CD14-positive monocyte (primary cell): ENCODE data around the gene TAOK1. TPM values are rescaled to one million over a fixed set of nuclear protein-coding genes. Genes with fewer than 3 reads are reported as not detected.

Source experiments
- DNase-seq, 3 donors: peaks; one replicate each; pipeline ENCODE4 v3.0.0-alpha.2; 2011 to 2022
- H2AFZ ChIP-seq: 2 replicates; pipeline ENCODE4 v1.6.0; 2012; ENCODE audit warnings: mild to moderate bottlenecking, low read depth, low read length, inconsistent platforms; ENCODE audit not compliant: insufficient read depth, poor library complexity, severe bottlenecking
- H3K27ac ChIP-seq, 2 donors: 1 replicate in 1 of 2; 2 replicates in 1 of 2; pipeline ENCODE4 v1.5.1; 2012 to 2013; ENCODE audit warnings: low read length in 2 of 2, control low read depth in 1 of 2, inconsistent platforms in 1 of 2, low read depth in 1 of 2, mild to moderate bottlenecking in 1 of 2
- H3K27me3 ChIP-seq, 2 donors: one replicate each; pipeline versions ENCODE4 v1.6.0 to v1.6.1; 2011 to 2013; ENCODE audit warnings: low read length in 2 of 2; ENCODE audit not compliant: control insufficient read depth in 2 of 2, insufficient read depth in 2 of 2
- H3K36me3 ChIP-seq, 2 donors: replicated peaks in 1 of 2; 1 replicate in 1 of 2; 2 replicates in 1 of 2; pipeline versions ENCODE4 v1.5.1 to v1.6.1; 2012 to 2013; ENCODE audit warnings: low read length in 2 of 2, control low read depth in 1 of 2, inconsistent platforms in 1 of 2, mild to moderate bottlenecking in 1 of 2; ENCODE audit not compliant: insufficient read depth in 2 of 2, control insufficient read depth in 1 of 2
- H3K4me1 ChIP-seq, 2 donors: 1 replicate in 1 of 2; 2 replicates in 1 of 2; pipeline versions ENCODE4 v1.5.1 to v1.6.1; 2012 to 2013; ENCODE audit warnings: low read length in 2 of 2, control low read depth in 1 of 2, inconsistent platforms in 1 of 2, mild to moderate bottlenecking in 1 of 2, moderate library complexity in 1 of 2; ENCODE audit not compliant: insufficient read depth in 2 of 2, control insufficient read depth in 1 of 2
- H3K4me2 ChIP-seq: replicated peaks from 2 replicates; pipeline ENCODE3; 2012; ENCODE audit warnings: low read length, moderate library complexity, mild to moderate bottlenecking; ENCODE audit not compliant: poor library complexity, severe bottlenecking; ENCODE audit errors: extremely low read depth
- H3K4me3 ChIP-seq, 3 experiments: fragments of 200-600 bp in 1 of 3; sonication (generic) in 1 of 3; replicated peaks in 1 of 3; 1 replicate in 2 of 3; 2 replicates in 1 of 3; pipeline ENCODE4 v1.5.1; 2011 to 2013; ENCODE audit warnings: low read length in 3 of 3, mild to moderate bottlenecking in 3 of 3, control low read depth in 2 of 3, low read depth in 2 of 3, inconsistent platforms in 1 of 3, moderate library complexity in 1 of 3
- H3K79me2 ChIP-seq: 2 replicates; pipeline ENCODE4 v1.6.0; 2012; ENCODE audit warnings: mild to moderate bottlenecking, control low read depth, inconsistent platforms, low read length, moderate library complexity; ENCODE audit not compliant: insufficient read depth
- H3K9ac ChIP-seq: 2 replicates; pipeline ENCODE4 v1.6.0; 2017; ENCODE audit warnings: low read length, mild to moderate bottlenecking; ENCODE audit not compliant: insufficient read depth, poor library complexity, severe bottlenecking
- H3K9me3 ChIP-seq, 2 donors: replicated peaks in 1 of 2; 1 replicate in 1 of 2; 2 replicates in 1 of 2; pipeline versions ENCODE4 v1.5.1 to v1.6.1; 2012 to 2013; ENCODE audit warnings: low read length in 2 of 2, control low read depth in 1 of 2; ENCODE audit not compliant: control insufficient read depth in 1 of 2, insufficient read depth in 1 of 2
- H4K20me1 ChIP-seq: 2 replicates; pipeline ENCODE4 v1.6.0; 2012; ENCODE audit warnings: mild to moderate bottlenecking, low read length, control low read depth, moderate library complexity; ENCODE audit not compliant: insufficient read depth
- H3K27ac Mint-ChIP-seq, 7 donors: one replicate each; pipeline ENCODE4 v1.8.0; 2020; ENCODE audit warnings: mild to moderate bottlenecking in 7 of 7, mixed read lengths in 7 of 7, moderate library complexity in 6 of 7, inconsistent platforms in 2 of 7
- H3K27me3 Mint-ChIP-seq, 3 donors: one replicate each; pipeline ENCODE4 v1.8.0; 2021 to 2022; ENCODE audit warnings: low read depth in 3 of 3, mild to moderate bottlenecking in 3 of 3, mixed read lengths in 3 of 3, moderate library complexity in 3 of 3, inconsistent platforms in 1 of 3
- H3K36me3 Mint-ChIP-seq, 2 donors: one replicate each; pipeline ENCODE4 v1.8.0; 2020; ENCODE audit warnings: mixed read lengths in 2 of 2, inconsistent platforms in 1 of 2, mild to moderate bottlenecking in 1 of 2
- H3K4me1 Mint-ChIP-seq: one replicate; pipeline ENCODE4 v1.8.0; 2020; ENCODE audit warnings: mild to moderate bottlenecking, mixed read lengths
- H3K4me3 Mint-ChIP-seq, 2 donors: one replicate each; pipeline ENCODE4 v1.8.0; 2020; ENCODE audit warnings: mild to moderate bottlenecking in 2 of 2, mixed read lengths in 2 of 2, moderate library complexity in 1 of 2
- H3K9me3 Mint-ChIP-seq, 7 donors: one replicate each; pipeline ENCODE4 v1.8.0; 2020 to 2022; ENCODE audit warnings: mixed read lengths in 7 of 7, mild to moderate bottlenecking in 6 of 7, moderate library complexity in 6 of 7, inconsistent platforms in 2 of 7
- WGBS: methylation state at CpG from one replicate; pipeline ENCODE4 v1.1.5; 2013; ENCODE audit warnings: missing lambda C conversion rate; ENCODE audit not compliant: insufficient coverage; 5-methylcytosine and 5-hydroxymethylcytosine counted together
- intact Hi-C, 2 donors: fragments of 100-400 bp; cut with micrococcal nuclease; formaldehyde crosslinking; loops; one replicate each; pipeline versions ENCODE4 v1.15.0 to v1.15.1; 2023
- polyA plus RNA-seq, 3 donors: library from polyadenylated mRNA; depleted of rRNA in 1 of 3; unstranded in 2 of 3; stranded (reverse) in 1 of 3; fragments of 300-500 nt in 2 of 3; fragments of >200 nt in 1 of 3; fragmentation: Illumina TruSeq in 2 of 3; gene quantifications; 1 replicate in 2 of 3; 2 replicates in 1 of 3; pipeline ENCODE4 v1.2.3, GENCODE V29; 2012 to 2021
- TF ChIP-seq, protein P1 (sequence below): fragments of 200-600 bp; IDR thresholded peaks from one replicate; pipeline ENCODE4 v1.8.0; 2022; ENCODE audit warnings: antibody characterized with exemption, mild to moderate bottlenecking

Gene TAOK1
- polyA plus RNA-seq, 3 donors, result 2.4 to 13.9 (median 4.8) TPM

DNA sequence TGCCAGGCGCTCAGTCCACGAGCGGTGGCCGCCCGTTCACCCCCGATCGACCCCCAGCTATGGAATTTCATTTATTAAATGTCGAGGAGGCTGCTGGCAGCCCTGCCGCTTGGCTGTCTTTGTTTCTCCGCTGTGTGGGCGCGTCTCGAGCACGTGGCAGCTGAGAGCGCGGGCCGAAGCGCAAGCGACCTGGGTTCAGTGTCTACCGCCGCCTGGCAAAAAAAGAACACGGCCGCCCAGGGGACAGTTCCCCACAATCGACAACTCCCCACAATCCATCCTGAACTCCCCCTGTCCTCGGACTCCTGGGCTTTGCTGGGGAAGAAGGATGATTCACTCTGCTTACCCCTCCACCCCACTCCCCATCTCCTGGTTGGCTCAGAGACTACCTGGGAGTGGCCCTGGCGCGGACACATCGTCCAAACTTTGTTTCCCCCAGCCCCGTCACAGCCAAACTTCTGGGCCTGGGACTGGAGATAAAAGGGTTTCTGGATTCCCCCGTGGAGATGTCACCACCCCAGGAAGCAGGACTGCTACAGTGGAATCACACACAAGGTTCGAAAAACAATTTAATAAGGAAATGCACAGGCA is 201.1 kb downstream of the TAOK1 start:
- TF ChIP-seq, protein P1, sequence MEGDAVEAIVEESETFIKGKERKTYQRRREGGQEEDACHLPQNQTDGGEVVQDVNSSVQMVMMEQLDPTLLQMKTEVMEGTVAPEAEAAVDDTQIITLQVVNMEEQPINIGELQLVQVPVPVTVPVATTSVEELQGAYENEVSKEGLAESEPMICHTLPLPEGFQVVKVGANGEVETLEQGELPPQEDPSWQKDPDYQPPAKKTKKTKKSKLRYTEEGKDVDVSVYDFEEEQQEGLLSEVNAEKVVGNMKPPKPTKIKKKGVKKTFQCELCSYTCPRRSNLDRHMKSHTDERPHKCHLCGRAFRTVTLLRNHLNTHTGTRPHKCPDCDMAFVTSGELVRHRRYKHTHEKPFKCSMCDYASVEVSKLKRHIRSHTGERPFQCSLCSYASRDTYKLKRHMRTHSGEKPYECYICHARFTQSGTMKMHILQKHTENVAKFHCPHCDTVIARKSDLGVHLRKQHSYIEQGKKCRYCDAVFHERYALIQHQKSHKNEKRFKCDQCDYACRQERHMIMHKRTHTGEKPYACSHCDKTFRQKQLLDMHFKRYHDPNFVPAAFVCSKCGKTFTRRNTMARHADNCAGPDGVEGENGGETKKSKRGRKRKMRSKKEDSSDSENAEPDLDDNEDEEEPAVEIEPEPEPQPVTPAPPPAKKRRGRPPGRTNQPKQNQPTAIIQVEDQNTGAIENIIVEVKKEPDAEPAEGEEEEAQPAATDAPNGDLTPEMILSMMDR, result no peak
- Mint-ChIP-seq H3K27ac (peak overlapping the region in 1 of 7 donors; percentile 50), H3K4me3 (peak overlapping the region; percentile 75 to 92), H3K9me3 (peaks cover 0 to 3% (median 0%) of the 10 kb centered on the region in 7 donors), H3K4me1 (peaks cover 65% of the 10 kb centered on the region), H3K36me3 (no peaks in the 10 kb centered on the region), H3K27me3 (peaks cover 24 to 45% (median 33%) of the 10 kb centered on the region in 3 donors)
- no peak overlapping the region for H3K27ac ChIP-seq
- H3K79me2 ChIP-seq, result peaks cover 28% of the 10 kb centered on the region
- H3K9me3 ChIP-seq, result no peaks in the 10 kb centered on the region
- under 1% methylated on average over 26 of the region's 31 CpGs for WGBS
- peaks cover 65 to 70% of the 10 kb centered on the region in 2 donors for H3K4me1 ChIP-seq
- H4K20me1 ChIP-seq, result peaks cover 30% of the 10 kb centered on the region
- H3K27me3 ChIP-seq, result peaks cover 2 to 29% of the 10 kb centered on the region in 2 donors
- H3K4me3 ChIP-seq, result peak overlapping the region in 2 of 3 experiments; percentile 23 to 88
- intact Hi-C loops, result no loop called here
- H3K36me3 ChIP-seq, result no peaks in the 10 kb centered on the region
- H2AFZ ChIP-seq, result peak overlapping the region; percentile 73
- peak in 1 of 3 donors; percentile 54 for DNase-seq
- H3K9ac ChIP-seq, result no peak overlapping the region
- peak overlapping the region; percentile 96 for H3K4me2 ChIP-seq

DNA sequence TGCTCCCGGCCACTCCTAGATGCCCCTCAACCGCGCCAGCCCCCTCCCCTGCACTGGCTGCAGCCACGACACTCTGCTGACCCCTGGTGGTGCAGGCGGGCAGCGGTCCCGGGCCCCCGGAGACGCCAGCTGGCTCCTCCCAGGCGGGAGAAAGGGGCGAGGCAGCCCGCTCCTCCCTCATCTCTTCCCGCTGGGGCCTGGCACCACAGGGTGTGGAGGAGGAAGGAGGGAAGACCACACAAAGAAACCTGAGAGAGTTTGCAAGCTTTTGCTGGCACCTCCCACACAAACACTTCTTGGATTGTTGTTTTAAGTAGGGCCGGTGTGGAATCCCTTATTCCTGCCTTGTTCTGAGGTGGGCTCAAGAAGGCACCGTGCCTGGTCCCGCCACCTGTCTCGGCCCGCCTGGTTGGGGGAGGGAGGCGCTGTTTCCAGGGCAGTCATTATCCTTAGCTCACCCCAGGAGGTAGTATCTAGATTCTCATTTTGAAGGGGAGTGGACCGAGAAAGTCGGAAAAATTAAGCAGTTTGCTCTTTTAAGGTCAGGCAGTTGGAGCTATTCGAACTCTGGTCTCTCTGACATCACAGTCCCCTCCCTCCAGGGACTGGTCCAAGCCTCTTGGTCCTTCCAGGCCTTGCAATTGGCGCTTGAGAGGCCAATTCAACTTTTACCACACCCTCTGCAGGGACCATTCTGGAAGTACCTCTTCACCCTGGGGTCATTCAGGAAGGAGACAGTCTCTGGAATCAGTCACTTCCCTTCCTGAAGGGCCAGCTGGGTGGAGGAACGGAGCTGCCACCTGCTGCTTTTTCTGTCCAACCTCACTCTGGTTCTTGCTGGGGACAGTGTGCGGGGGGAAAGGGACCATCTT is 201.8 kb downstream of the TAOK1 start:
- Histone ChIP-seq H4K20me1 (peaks cover 23% of the 10 kb centered on the region), H2AFZ (peak overlapping the region; percentile 73), H3K4me3 (peak overlapping the region in 2 of 3 experiments; percentile 23 to 88), H3K36me3 (no peaks in the 10 kb centered on the region), H3K79me2 (peaks cover 21% of the 10 kb centered on the region), H3K9ac (no peak overlapping the region), H3K9me3 (no peaks in the 10 kb centered on the region), H3K4me2 (peak overlapping the region; percentile 96), H3K4me1 (peaks cover 58 to 62% of the 10 kb centered on the region in 2 donors), H3K27me3 (peaks cover 2 to 29% of the 10 kb centered on the region in 2 donors), H3K27ac (no peak overlapping the region)
- Mint-ChIP-seq H3K27me3 (peaks cover 24 to 45% (median 35%) of the 10 kb centered on the region in 3 donors), H3K36me3 (no peaks in the 10 kb centered on the region), H3K4me1 (peaks cover 58% of the 10 kb centered on the region), H3K27ac (peak overlapping the region in 3 of 7 donors; percentile 38 to 74 (median 50)), H3K4me3 (peak overlapping the region; percentile 75 to 92), H3K9me3 (peaks cover 0 to 3% (median 0%) of the 10 kb centered on the region in 7 donors)
- TF ChIP-seq, protein P1, result peak; percentile 89
- 11% methylated on average over 11 of the region's 25 CpGs for WGBS
- peak in 2 of 3 donors; percentile 60 to 63 for DNase-seq
- intact Hi-C loops, result no loop called here
